H1 (cell line): ENCODE results near the gene AZI2.

ENCODE experiments used
- ASH2L ChIP-seq: fragments of 200-600, 300-600 bp; sonication (generic); IDR thresholded peaks from one replicate; pipeline ENCODE4 v1.7.1; 2017; ENCODE audit warnings: low read length
- JUN ChIP-seq: IDR thresholded peaks from 2 replicates; pipeline ENCODE4 v1.6.1; 2011; ENCODE audit warnings: low read depth, mild to moderate bottlenecking, improper control_type of control experiment, low read length
- JUND ChIP-seq: IDR thresholded peaks from 2 replicates; pipeline ENCODE4 v1.6.1; 2011; ENCODE audit warnings: mild to moderate bottlenecking, improper control_type of control experiment, low read length
- MAX ChIP-seq: IDR thresholded peaks from 2 replicates; pipeline ENCODE4 v1.6.1; 2012; ENCODE audit warnings: inconsistent platforms
- POLR2A ChIP-seq, 2 experiments: IDR thresholded peaks; 1 replicate in 1 of 2; 2 replicates in 1 of 2; pipeline ENCODE4 v1.6.1; 2011; ENCODE audit warnings: low read depth in 2 of 2, low read length in 2 of 2, mild to moderate bottlenecking in 2 of 2; ENCODE audit errors: control extremely low read depth in 1 of 2
- POLR2AphosphoS5 ChIP-seq: IDR thresholded peaks from 2 replicates; pipeline ENCODE4 v1.6.1; 2011; ENCODE audit warnings: low read depth, low read length
- SIX5 ChIP-seq: IDR thresholded peaks from 2 replicates; pipeline ENCODE4 v1.6.1; 2011; ENCODE audit warnings: mild to moderate bottlenecking, low read depth, low read length
- SRF ChIP-seq: IDR thresholded peaks from 2 replicates; pipeline ENCODE4 v1.6.1; 2011; ENCODE audit warnings: mild to moderate bottlenecking, low read depth, low read length, moderate library complexity
- TEAD4 ChIP-seq: IDR thresholded peaks from 2 replicates; pipeline ENCODE4 v1.6.1; 2012; ENCODE audit warnings: low read depth, low read length, inconsistent platforms, mixed read lengths
- YY1 ChIP-seq: IDR thresholded peaks from 2 replicates; pipeline ENCODE4 v1.6.1; 2011; ENCODE audit warnings: low read depth, mild to moderate bottlenecking, low read length
- TF ChIP-seq, protein P1 (sequence below), 3 experiments: IDR thresholded peaks; 1 replicate in 2 of 3; 2 replicates in 1 of 3; pipeline versions ENCODE4 v1.5.1 to v1.6.1; 2011; ENCODE audit warnings: low read length in 3 of 3, mild to moderate bottlenecking in 3 of 3, inconsistent platforms in 2 of 3, low read depth in 1 of 3, moderate library complexity in 1 of 3; ENCODE audit not compliant: insufficient read depth in 1 of 3; ENCODE audit errors: control extremely low read depth in 1 of 3

- TF ChIP-seq, protein P1, sequence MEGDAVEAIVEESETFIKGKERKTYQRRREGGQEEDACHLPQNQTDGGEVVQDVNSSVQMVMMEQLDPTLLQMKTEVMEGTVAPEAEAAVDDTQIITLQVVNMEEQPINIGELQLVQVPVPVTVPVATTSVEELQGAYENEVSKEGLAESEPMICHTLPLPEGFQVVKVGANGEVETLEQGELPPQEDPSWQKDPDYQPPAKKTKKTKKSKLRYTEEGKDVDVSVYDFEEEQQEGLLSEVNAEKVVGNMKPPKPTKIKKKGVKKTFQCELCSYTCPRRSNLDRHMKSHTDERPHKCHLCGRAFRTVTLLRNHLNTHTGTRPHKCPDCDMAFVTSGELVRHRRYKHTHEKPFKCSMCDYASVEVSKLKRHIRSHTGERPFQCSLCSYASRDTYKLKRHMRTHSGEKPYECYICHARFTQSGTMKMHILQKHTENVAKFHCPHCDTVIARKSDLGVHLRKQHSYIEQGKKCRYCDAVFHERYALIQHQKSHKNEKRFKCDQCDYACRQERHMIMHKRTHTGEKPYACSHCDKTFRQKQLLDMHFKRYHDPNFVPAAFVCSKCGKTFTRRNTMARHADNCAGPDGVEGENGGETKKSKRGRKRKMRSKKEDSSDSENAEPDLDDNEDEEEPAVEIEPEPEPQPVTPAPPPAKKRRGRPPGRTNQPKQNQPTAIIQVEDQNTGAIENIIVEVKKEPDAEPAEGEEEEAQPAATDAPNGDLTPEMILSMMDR (IDR thresholded peaks at IDR 0.05; ENCODE audit: control extremely low read depth in 1 of 3, insufficient read depth in 1 of 3, low read depth in 1 of 3, low read length in 3 of 3), result no peak
- TF ChIP-seq POLR2A (IDR thresholded peaks at IDR 0.05; ENCODE audit: control extremely low read depth in 1 of 2, low read depth in 2 of 2, low read length in 2 of 2) (no peak), MAX (no peak), TEAD4 (no peak), ASH2L (no peak), JUND (no peak), POLR2AphosphoS5 (no peak), JUN (no peak), YY1 (no peak), SIX5 (no peak), SRF (no peak)
Measured at GRCh38 chr3:28301688-28302087, 46.9 kb downstream of the AZI2 start.
